RWPE1 (cell line): ENCODE results near the gene NUP107.

Experiments used
- CTCF ChIA-PET: fragments of 350-600 bp; sonication (Branson Sonifier 250); formaldehyde crosslinking; extraction: SDS; loops from one replicate; lab custom pipeline; 2021; lab: Yijun Ruan, JAX
- POLR2A ChIA-PET: fragments of 400-600 bp; formaldehyde crosslinking; extraction: SDS; loops from one replicate; lab custom pipeline; 2020; ENCODE audit warnings: antibody characterized with exemption; ENCODE audit not compliant: low non-redundant PET; lab: Yijun Ruan, JAX
- DNase-seq: peaks from one replicate; pipeline ENCODE4 v3.0.0; 2012; ENCODE audit warnings: low spot score
- H3K27ac ChIP-seq: fragments of 450-650 bp; 2 replicates; pipeline ENCODE4 v1.5.1; 2017
- CTCF ChIP-seq: fragments of 450-650 bp; conservative IDR thresholded peaks from 2 replicates; pipeline ENCODE4 v1.5.1; 2017; ENCODE audit warnings: low read depth, mild to moderate bottlenecking

Gene NUP107

GRCh38 chr12:68773582-68773981, 86.8 kb downstream of the NUP107 start:
- ChIA-PET POLR2A (no interaction called here), CTCF (no interaction called here)
- no peak overlapping the region for H3K27ac ChIP-seq
- DNase-seq = no peak
- no peak for TF ChIP-seq CTCF

DNA sequence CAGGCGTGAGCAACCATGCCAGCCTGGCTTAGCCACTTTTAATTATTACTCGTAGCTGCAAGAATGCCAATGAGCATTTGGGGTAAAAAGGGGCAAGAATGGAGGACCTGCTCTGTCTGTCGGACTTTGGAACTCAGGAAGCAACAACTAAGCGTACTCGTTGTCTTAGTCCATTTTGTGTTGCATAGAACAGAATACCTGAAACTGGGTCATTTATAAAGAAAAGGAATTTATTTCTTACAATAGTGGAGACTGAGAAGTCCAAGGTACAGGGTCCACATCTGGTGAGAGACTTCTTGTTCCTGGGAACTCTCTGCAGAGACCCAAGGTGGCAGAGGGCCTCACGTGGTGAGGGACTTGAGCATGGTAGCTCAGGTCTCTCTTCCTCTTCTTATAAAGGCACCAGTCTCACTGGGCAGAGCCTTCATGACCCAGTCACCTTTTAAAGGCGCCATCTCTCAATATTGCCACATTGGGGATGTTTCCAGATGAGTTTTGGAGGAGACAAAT, 88.4 kb downstream of the NUP107 start:
- no peak for DNase-seq
- TF ChIP-seq CTCF = no peak
- CTCF ChIA-PET = interaction anchor here (1.1 kb wide), 1 partner anchor 163 kb away, joined by 3 read pairs; no protein-coding TSS in a partner anchor
- H3K27ac ChIP-seq = no peak overlapping the region
- POLR2A ChIA-PET = no interaction called here

DNA sequence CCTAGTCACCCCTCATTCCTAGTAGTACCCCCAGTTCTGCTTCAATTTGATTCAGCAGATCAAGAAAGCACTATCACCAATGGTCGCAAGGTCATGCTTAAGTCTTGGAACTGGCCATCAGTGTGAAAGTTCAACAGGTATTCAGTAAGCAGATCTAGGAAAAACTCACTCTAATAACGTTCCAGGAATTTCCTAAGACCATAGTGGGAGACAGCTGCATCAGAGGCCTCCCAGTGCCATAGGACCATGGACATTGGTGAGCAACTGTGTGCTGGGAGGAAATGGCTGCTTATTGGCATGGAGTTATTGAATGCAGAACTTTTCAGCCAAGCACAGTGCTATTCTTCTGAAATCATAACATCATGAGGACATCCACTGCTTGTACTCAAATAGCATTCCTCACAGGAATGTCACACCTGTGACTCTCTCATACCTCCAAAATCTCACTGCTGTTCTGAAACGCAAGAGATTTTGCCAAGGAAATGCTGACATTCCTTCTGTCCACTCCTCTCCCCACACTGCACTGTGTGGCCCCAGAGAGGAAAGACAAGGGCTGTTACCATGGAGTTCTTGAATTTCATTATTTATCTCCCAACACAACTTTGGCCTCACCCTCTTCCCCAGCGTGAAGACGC, 90.3 kb downstream of the NUP107 start:
- no peak for TF ChIP-seq CTCF
- ChIA-PET CTCF (no interaction called here), POLR2A (no interaction called here)
- DNase-seq = no peak
- H3K27ac ChIP-seq = no peak overlapping the region

GRCh38 chr12:68779280-68779679, 92.5 kb downstream of the NUP107 start:
- ChIA-PET CTCF (no interaction called here), POLR2A (no interaction called here)
- TF ChIP-seq CTCF = no peak
- no peak overlapping the region for H3K27ac ChIP-seq
- DNase-seq = no peak

DNA sequence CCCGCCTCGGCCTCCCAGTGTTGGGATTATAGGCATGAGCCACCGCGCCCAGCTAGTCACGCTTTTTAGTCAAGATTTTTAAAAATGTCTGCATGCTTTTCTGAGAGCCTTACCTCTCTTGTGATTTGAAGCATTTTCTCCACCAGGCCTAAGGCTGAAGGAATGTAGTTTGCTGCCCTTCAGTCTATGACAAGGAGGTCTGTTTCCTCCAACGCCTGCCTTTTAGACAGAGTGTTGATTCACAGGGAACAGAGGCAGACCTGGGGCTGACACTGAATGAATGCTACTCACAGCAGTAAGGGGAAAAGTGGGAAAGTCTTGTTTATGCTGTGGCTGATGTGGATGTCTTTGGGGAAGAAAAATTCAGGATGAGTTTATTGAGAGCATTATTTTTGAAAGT, 94.0 kb downstream of the NUP107 start:
- ChIA-PET CTCF (no interaction called here), POLR2A (no interaction called here)
- no peak for DNase-seq
- no peak for TF ChIP-seq CTCF
- H3K27ac ChIP-seq = no peak overlapping the region

DNA sequence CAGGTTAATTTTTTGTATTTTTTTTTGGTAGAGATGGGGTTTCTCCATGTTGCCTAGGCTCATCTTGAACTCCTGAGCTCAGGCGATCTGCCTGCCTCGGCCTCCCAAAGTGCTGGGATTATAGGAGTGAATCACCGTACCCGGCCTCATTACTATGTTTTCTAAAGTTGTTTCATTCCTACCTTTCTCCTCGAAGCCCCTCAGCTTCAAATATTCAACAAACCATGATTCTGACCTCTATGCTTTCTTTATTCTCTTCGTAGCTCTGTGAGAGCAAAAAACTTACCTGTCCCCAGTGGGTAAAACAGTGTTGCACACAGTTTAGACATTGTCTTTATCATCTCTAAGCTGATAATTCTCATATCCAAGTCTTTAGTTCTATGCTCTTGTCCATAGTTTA, 95.0 kb downstream of the NUP107 start:
- ChIA-PET POLR2A (no interaction called here), CTCF (interaction anchor here (1.1 kb wide), 1 partner anchor 40 kb away, joined by 3 read pairs; no protein-coding TSS in a partner anchor)
- TF ChIP-seq CTCF = no peak

More for the DNA sequence above, 95.0 kb downstream of the NUP107 start:
- no peak for DNase-seq
- no peak overlapping the region for H3K27ac ChIP-seq
